CD8-positive, alpha-beta memory T cell (primary cell): ENCODE data around the gene PIM3. TPM values are rescaled to one million over a fixed set of nuclear protein-coding genes. Genes with fewer than 3 reads are reported as not detected.

ENCODE experiments used
- CTCF ChIA-PET: fragments of 350-600 bp; sonication (Branson Sonifier 250); formaldehyde crosslinking; loops from one replicate; lab custom pipeline; 2021; ENCODE audit warnings: antibody characterized with exemption; lab: Charles Lee
- POLR2A ChIA-PET: fragments of 350-600 bp; sonication (Branson Sonifier 250); formaldehyde crosslinking; loops from one replicate; lab custom pipeline; 2021; ENCODE audit warnings: antibody characterized with exemption; lab: Charles Lee
- DNase-seq, 5 donors: peaks; one replicate each; pipeline versions ENCODE4 v3.0.0 to v3.0.0-alpha.2; 2020 to 2022; ENCODE audit warnings: mixed read lengths in 1 of 5
- H3K27ac ChIP-seq: one replicate; pipeline ENCODE4 v1.7.0; 2013; ENCODE audit warnings: low read depth, mild to moderate bottlenecking, low read length, moderate library complexity
- H3K27me3 ChIP-seq: 2 replicates; pipeline ENCODE4 v1.7.0; 2013; ENCODE audit warnings: low read length, mild to moderate bottlenecking; ENCODE audit not compliant: insufficient read depth, poor library complexity, severe bottlenecking
- H3K36me3 ChIP-seq: 2 replicates; pipeline ENCODE4 v1.7.0; 2013; ENCODE audit warnings: mild to moderate bottlenecking, low read length, moderate library complexity; ENCODE audit not compliant: insufficient read depth
- H3K4me1 ChIP-seq: 2 replicates; pipeline ENCODE4 v1.7.0; 2013; ENCODE audit warnings: mild to moderate bottlenecking, low read length, moderate library complexity; ENCODE audit not compliant: insufficient read depth
- H3K4me3 ChIP-seq: 2 replicates; pipeline ENCODE4 v1.7.0; 2013; ENCODE audit warnings: mild to moderate bottlenecking, low read length
- H3K9me3 ChIP-seq: 2 replicates; pipeline ENCODE4 v1.7.0; 2013; ENCODE audit warnings: mild to moderate bottlenecking, low read length
- H3K27ac Mint-ChIP-seq, 8 donors: one replicate each; pipeline ENCODE4 v1.8.0; 2020 to 2021; ENCODE audit warnings: mixed read lengths in 8 of 8, mild to moderate bottlenecking in 6 of 8, inconsistent platforms in 3 of 8, moderate library complexity in 3 of 8
- H3K27me3 Mint-ChIP-seq, 2 donors: one replicate each; pipeline ENCODE4 v1.8.0; 2020 to 2021; ENCODE audit warnings: mixed read lengths in 2 of 2, mild to moderate bottlenecking in 1 of 2, moderate library complexity in 1 of 2
- H3K36me3 Mint-ChIP-seq, 3 donors: one replicate each; pipeline ENCODE4 v1.8.0; 2020 to 2021; ENCODE audit warnings: mixed read lengths in 3 of 3, inconsistent platforms in 1 of 3, mild to moderate bottlenecking in 1 of 3
- H3K4me1 Mint-ChIP-seq, 3 donors: one replicate each; pipeline ENCODE4 v1.8.0; 2020 to 2021; ENCODE audit warnings: mixed read lengths in 3 of 3, inconsistent platforms in 1 of 3, mild to moderate bottlenecking in 1 of 3
- H3K4me3 Mint-ChIP-seq, 7 donors: one replicate each; pipeline ENCODE4 v1.8.0; 2020 to 2021; ENCODE audit warnings: mixed read lengths in 7 of 7, mild to moderate bottlenecking in 6 of 7, moderate library complexity in 4 of 7, inconsistent platforms in 2 of 7
- H3K9me3 Mint-ChIP-seq, 5 donors: one replicate each; pipeline ENCODE4 v1.8.0; 2020 to 2022; ENCODE audit warnings: mixed read lengths in 5 of 5, mild to moderate bottlenecking in 3 of 5, moderate library complexity in 2 of 5, inconsistent platforms in 1 of 5
- polyA plus RNA-seq: library from polyadenylated mRNA; unstranded; fragments of 300-500 nt; fragmentation: Illumina TruSeq; gene quantifications from one replicate; pipeline ENCODE4 v1.2.3, GENCODE V29; 2021
- total RNA-seq, 2 experiments: library from RNA; stranded (reverse); gene quantifications; one replicate each; pipeline ENCODE4 v1.2.3, GENCODE V29; 2021

Gene PIM3
- total and polyA plus RNA-seq, 3 experiments from 2014 or later = 39.3 to 227 (median 202) TPM

- Histone ChIP-seq H3K27ac (peak overlapping the region; percentile 47), H3K36me3 (no peaks in the 10 kb centered on the region), H3K4me1 (peaks cover 33% of the 10 kb centered on the region), H3K27me3 (no peaks in the 10 kb centered on the region), H3K4me3 (peak overlapping the region; percentile 63), H3K9me3 (no peaks in the 10 kb centered on the region)
- H3K9me3 Mint-ChIP-seq = peaks cover 0 to 2% (median 0%) of the 10 kb centered on the region in 5 donors
- H3K27ac Mint-ChIP-seq = peak overlapping the region; percentile 18 to 100 (median 98)
- peaks cover 18 to 36% (median 20%) of the 10 kb centered on the region in 3 donors for H3K4me1 Mint-ChIP-seq
- H3K27me3 Mint-ChIP-seq = peaks cover 0 to 4% of the 10 kb centered on the region in 2 donors
- H3K4me3 Mint-ChIP-seq = peak overlapping the region; percentile 80 to 91 (median 84)
- peaks cover 0 to 2% (median 0%) of the 10 kb centered on the region in 3 donors for H3K36me3 Mint-ChIP-seq
- CTCF ChIA-PET = interaction anchor here (0.7 to 1.6 kb wide), 4 partner anchors 9 to 38 kb away, joined by 3 to 5 read pairs (median 3); partner anchors contain the start of gene PIM3
- peak in 1 of 5 donors; percentile 60 for DNase-seq
- POLR2A ChIA-PET = interaction anchor here (0.6 to 3.0 kb wide), 3 partner anchors 10 to 35 kb away, joined by 3 to 30 read pairs (median 5); partner anchors contain the start of gene PIM3
Measured at GRCh38 chr22:49971232-49972162, 10.9 kb downstream of the PIM3 start.

GRCh38 chr22:49972163-49973017 lies 11.8 kb downstream of the PIM3 start:
- H3K9me3 Mint-ChIP-seq = peaks cover 0 to 2% (median 0%) of the 10 kb centered on the region in 5 donors
- no peaks in the 10 kb centered on the region for H3K36me3 ChIP-seq
- DNase-seq = peak in 1 of 5 donors; percentile 49
- peaks cover 0 to 2% (median 0%) of the 10 kb centered on the region in 3 donors for H3K36me3 Mint-ChIP-seq
- no peaks in the 10 kb centered on the region for H3K9me3 ChIP-seq
- POLR2A ChIA-PET = interaction anchor here (0.6 to 3.0 kb wide), 2 partner anchors 11 to 22 kb away, joined by 5 to 30 read pairs; partner anchors contain the start of gene PIM3
- no peak overlapping the region for H3K27ac Mint-ChIP-seq
- H3K4me3 Mint-ChIP-seq = no peak overlapping the region
- peaks cover 23 to 37% (median 25%) of the 10 kb centered on the region in 3 donors for H3K4me1 Mint-ChIP-seq
- H3K27me3 Mint-ChIP-seq = peaks cover 0 to 4% of the 10 kb centered on the region in 2 donors
- H3K27ac ChIP-seq = no peak overlapping the region
- H3K27me3 ChIP-seq = no peaks in the 10 kb centered on the region
- H3K4me3 ChIP-seq = no peak overlapping the region
- peaks cover 32% of the 10 kb centered on the region for H3K4me1 ChIP-seq
- CTCF ChIA-PET = interaction anchor here (0.7 kb wide), 1 partner anchor 39 kb away, joined by 3 read pairs; no protein-coding TSS in a partner anchor

- ChIA-PET CTCF (no interaction called here), POLR2A (no interaction called here)
- Mint-ChIP-seq H3K4me1 (peaks cover 23 to 35% (median 23%) of the 10 kb centered on the region in 3 donors), H3K36me3 (peaks cover 0 to 2% (median 0%) of the 10 kb centered on the region in 3 donors), H3K9me3 (peaks cover 0 to 2% (median 0%) of the 10 kb centered on the region in 5 donors), H3K4me3 (no peak overlapping the region), H3K27ac (no peak overlapping the region), H3K27me3 (peaks cover 0 to 4% of the 10 kb centered on the region in 2 donors)
- no peaks in the 10 kb centered on the region for H3K9me3 ChIP-seq
- no peak overlapping the region for H3K4me3 ChIP-seq
- peaks cover 31% of the 10 kb centered on the region for H3K4me1 ChIP-seq
- H3K27ac ChIP-seq = no peak overlapping the region
- H3K36me3 ChIP-seq = no peaks in the 10 kb centered on the region
- no peaks in the 10 kb centered on the region for H3K27me3 ChIP-seq
- DNase-seq = no peak
Measured at GRCh38 chr22:49973018-49973961, 12.7 kb downstream of the PIM3 start.

GRCh38 chr22:49975543-49976389 lies 15.2 kb downstream of the PIM3 start:
- no peaks in the 10 kb centered on the region for H3K27me3 ChIP-seq
- CTCF ChIA-PET = interaction anchor here (1.7 kb wide), 1 partner anchor 17 kb away, joined by 5 read pairs; no protein-coding TSS in a partner anchor
- H3K4me3 Mint-ChIP-seq = peak overlapping the region in 4 of 7 donors; percentile 1 to 48 (median 27)

GRCh38 chr22:49976439-49977175 lies 16.0 kb downstream of the PIM3 start:
- Mint-ChIP-seq H3K27ac (peak overlapping the region in 7 of 8 donors; percentile 22 to 81 (median 66)), H3K4me1 (peaks cover 15 to 21% (median 17%) of the 10 kb centered on the region in 3 donors), H3K4me3 (peak overlapping the region in 3 of 7 donors; percentile 13 to 42 (median 15)), H3K9me3 (peaks cover 6 to 10% (median 8%) of the 10 kb centered on the region in 5 donors), H3K36me3 (peaks cover 0 to 14% (median 7%) of the 10 kb centered on the region in 3 donors), H3K27me3 (peaks cover 0 to 11% of the 10 kb centered on the region in 2 donors)
- ChIA-PET POLR2A (no interaction called here), CTCF (interaction anchor here (0.9 to 1.7 kb wide), 3 partner anchors 14 to 53 kb away, joined by 3 to 6 read pairs (median 5); no protein-coding TSS in a partner anchor)
- peak in 1 of 5 donors; percentile 53 for DNase-seq
- Histone ChIP-seq H3K27me3 (no peaks in the 10 kb centered on the region), H3K27ac (no peak overlapping the region), H3K4me3 (no peak overlapping the region), H3K9me3 (peaks cover 5% of the 10 kb centered on the region), H3K36me3 (no peaks in the 10 kb centered on the region), H3K4me1 (peaks cover 17% of the 10 kb centered on the region)

More at GRCh38 chr22:49975543-49976389, 15.2 kb downstream of the PIM3 start:
- Histone ChIP-seq H3K9me3 (peaks cover 5% of the 10 kb centered on the region), H3K36me3 (no peaks in the 10 kb centered on the region), H3K27ac (no peak overlapping the region), H3K4me3 (no peak overlapping the region), H3K4me1 (peaks cover 19% of the 10 kb centered on the region)
- Mint-ChIP-seq H3K36me3 (peaks cover 2 to 9% (median 4%) of the 10 kb centered on the region in 3 donors), H3K27me3 (peaks cover 2 to 7% of the 10 kb centered on the region in 2 donors), H3K27ac (peak overlapping the region in 7 of 8 donors; percentile 57 to 93 (median 81)), H3K4me1 (peaks cover 18 to 22% (median 22%) of the 10 kb centered on the region in 3 donors), H3K9me3 (peaks cover 6 to 8% (median 8%) of the 10 kb centered on the region in 5 donors)
- POLR2A ChIA-PET = no interaction called here
- DNase-seq = peak in 1 of 5 donors; percentile 51

GRCh38 chr22:49977578-49977977 lies 17.0 kb downstream of the PIM3 start:
- H3K27ac Mint-ChIP-seq = no peak overlapping the region

More at GRCh38 chr22:49977578-49977977, 17.0 kb downstream of the PIM3 start:
- no peak overlapping the region for H3K27ac ChIP-seq
- H3K9me3 ChIP-seq = peaks cover 5% of the 10 kb centered on the region
- H3K4me1 ChIP-seq = peaks cover 17% of the 10 kb centered on the region
- ChIA-PET CTCF (interaction anchor here (0.7 to 1.7 kb wide), 3 partner anchors 15 to 52 kb away, joined by 3 to 6 read pairs (median 5); no protein-coding TSS in a partner anchor), POLR2A (no interaction called here)
- H3K36me3 ChIP-seq = no peaks in the 10 kb centered on the region
- DNase-seq = no peak
- no peak overlapping the region for H3K4me3 ChIP-seq
- no peak overlapping the region for H3K4me3 Mint-ChIP-seq
- peaks cover 6 to 10% (median 8%) of the 10 kb centered on the region in 5 donors for H3K9me3 Mint-ChIP-seq
- H3K27me3 Mint-ChIP-seq = peaks cover 2 to 16% of the 10 kb centered on the region in 2 donors
- peaks cover 15 to 21% (median 19%) of the 10 kb centered on the region in 3 donors for H3K4me1 Mint-ChIP-seq
- H3K27me3 ChIP-seq = no peaks in the 10 kb centered on the region
- peaks cover 0 to 14% (median 7%) of the 10 kb centered on the region in 3 donors for H3K36me3 Mint-ChIP-seq
